ENCODE results near the gene RAB11FIP4.
"Not testable (repeated sequence)": the region's sequence is repeated elsewhere in the genome, so short reads cannot be mapped to it uniquely, and the experiment has no call there.

DNA sequence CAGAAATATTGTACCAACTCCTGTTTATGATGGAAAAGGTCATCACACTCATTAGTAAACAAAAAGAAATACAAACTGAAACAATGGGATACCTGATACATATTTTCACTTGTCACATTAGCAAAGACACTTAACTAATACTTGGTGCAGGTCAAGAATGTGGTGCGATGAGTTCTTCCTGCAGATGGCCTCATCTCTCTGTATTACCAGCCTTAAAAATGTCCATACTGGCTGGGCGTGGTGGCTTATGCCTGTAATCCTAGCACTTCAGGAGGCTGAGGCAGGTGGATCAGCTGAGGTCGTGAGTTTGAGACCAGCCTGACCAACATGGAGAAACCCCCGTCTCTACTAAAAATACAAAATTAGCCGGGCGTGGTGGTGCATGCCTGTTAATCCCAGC is 8.0 kb upstream of the RAB11FIP4 start:
- TF ChIP-seq, protein P1, sequence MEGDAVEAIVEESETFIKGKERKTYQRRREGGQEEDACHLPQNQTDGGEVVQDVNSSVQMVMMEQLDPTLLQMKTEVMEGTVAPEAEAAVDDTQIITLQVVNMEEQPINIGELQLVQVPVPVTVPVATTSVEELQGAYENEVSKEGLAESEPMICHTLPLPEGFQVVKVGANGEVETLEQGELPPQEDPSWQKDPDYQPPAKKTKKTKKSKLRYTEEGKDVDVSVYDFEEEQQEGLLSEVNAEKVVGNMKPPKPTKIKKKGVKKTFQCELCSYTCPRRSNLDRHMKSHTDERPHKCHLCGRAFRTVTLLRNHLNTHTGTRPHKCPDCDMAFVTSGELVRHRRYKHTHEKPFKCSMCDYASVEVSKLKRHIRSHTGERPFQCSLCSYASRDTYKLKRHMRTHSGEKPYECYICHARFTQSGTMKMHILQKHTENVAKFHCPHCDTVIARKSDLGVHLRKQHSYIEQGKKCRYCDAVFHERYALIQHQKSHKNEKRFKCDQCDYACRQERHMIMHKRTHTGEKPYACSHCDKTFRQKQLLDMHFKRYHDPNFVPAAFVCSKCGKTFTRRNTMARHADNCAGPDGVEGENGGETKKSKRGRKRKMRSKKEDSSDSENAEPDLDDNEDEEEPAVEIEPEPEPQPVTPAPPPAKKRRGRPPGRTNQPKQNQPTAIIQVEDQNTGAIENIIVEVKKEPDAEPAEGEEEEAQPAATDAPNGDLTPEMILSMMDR (IDR thresholded peaks at IDR 0.05) = peak; percentile 10; the same call in 1 of the 2 replicates
- TF ChIP-seq, protein P2, sequence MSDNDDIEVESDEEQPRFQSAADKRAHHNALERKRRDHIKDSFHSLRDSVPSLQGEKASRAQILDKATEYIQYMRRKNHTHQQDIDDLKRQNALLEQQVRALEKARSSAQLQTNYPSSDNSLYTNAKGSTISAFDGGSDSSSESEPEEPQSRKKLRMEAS (IDR thresholded peaks at IDR 0.05; ENCODE audit: low read depth) = not testable (repeated sequence)
- TF ChIP-seq SIN3A (IDR thresholded peaks at IDR 0.05; ENCODE audit: borderline replicate concordance, low read depth, low read length); POLR2AphosphoS5 (IDR thresholded peaks at IDR 0.05; ENCODE audit: low read depth, low read length); NFIC (IDR thresholded peaks at IDR 0.05; ENCODE audit: borderline replicate concordance); GATA2 (CRISPR knock-in tag; IDR thresholded peaks at IDR 0.05); EZH2phosphoT487 (IDR thresholded peaks at IDR 0.05; ENCODE audit: borderline replicate concordance, low read depth); TCF12 (IDR thresholded peaks at IDR 0.05); RAD21 (IDR thresholded peaks at IDR 0.05; ENCODE audit: low read length); TEAD4 (IDR thresholded peaks at IDR 0.05; ENCODE audit: borderline replicate concordance, insufficient read depth): not testable (repeated sequence)
- TF ChIP-seq, protein P3, sequence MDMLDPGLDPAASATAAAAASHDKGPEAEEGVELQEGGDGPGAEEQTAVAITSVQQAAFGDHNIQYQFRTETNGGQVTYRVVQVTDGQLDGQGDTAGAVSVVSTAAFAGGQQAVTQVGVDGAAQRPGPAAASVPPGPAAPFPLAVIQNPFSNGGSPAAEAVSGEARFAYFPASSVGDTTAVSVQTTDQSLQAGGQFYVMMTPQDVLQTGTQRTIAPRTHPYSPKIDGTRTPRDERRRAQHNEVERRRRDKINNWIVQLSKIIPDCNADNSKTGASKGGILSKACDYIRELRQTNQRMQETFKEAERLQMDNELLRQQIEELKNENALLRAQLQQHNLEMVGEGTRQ (IDR thresholded peaks at IDR 0.05; ENCODE audit: borderline replicate concordance, low read depth, low read length) = not testable (repeated sequence)
